Measurements from ENCODE around the gene TEDDM1. TPM values are rescaled to one million over a fixed set of nuclear protein-coding genes. Genes with fewer than 3 reads are reported as not detected.

Gene TEDDM1
- total RNA-seq, 1 donor from 2014 or later, result not detected

DNA sequence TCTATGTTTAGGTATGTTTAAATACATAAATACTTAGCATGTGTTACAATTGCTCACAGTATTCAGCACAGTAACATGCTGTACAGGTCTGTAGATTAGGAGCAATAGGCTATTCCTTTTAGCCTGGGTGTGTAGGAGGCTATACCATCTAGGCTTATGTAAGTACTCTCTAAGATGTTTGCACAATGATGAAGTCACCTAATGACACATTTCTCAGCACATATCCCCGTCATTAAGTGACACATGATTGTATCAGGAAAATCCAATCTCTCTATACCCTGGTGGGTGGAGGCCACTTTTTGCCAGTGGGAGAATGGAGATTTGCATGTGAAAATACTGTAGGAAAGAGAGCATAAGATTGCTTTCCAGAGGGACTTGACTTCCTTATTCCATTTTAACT is 5.5 kb upstream of the TEDDM1 start:
- Histone ChIP-seq H3K36me3 (no peaks in the 10 kb centered on the region), H3K4me1 (no peaks in the 10 kb centered on the region), H3K27ac (no peak overlapping the region), H3K9me3 (no peaks in the 10 kb centered on the region), H3K4me3 (no peak overlapping the region), H3K27me3 (ENCODE audit: low read depth) (no peaks in the 10 kb centered on the region)
- TF ChIP-seq, protein P1, sequence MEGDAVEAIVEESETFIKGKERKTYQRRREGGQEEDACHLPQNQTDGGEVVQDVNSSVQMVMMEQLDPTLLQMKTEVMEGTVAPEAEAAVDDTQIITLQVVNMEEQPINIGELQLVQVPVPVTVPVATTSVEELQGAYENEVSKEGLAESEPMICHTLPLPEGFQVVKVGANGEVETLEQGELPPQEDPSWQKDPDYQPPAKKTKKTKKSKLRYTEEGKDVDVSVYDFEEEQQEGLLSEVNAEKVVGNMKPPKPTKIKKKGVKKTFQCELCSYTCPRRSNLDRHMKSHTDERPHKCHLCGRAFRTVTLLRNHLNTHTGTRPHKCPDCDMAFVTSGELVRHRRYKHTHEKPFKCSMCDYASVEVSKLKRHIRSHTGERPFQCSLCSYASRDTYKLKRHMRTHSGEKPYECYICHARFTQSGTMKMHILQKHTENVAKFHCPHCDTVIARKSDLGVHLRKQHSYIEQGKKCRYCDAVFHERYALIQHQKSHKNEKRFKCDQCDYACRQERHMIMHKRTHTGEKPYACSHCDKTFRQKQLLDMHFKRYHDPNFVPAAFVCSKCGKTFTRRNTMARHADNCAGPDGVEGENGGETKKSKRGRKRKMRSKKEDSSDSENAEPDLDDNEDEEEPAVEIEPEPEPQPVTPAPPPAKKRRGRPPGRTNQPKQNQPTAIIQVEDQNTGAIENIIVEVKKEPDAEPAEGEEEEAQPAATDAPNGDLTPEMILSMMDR (IDR thresholded peaks at IDR 0.05), result no peak
- intact Hi-C loops (cut with DNase I), result no loop called here
- ATAC-seq, result no peak
- DNase-seq, result no peak

DNA sequence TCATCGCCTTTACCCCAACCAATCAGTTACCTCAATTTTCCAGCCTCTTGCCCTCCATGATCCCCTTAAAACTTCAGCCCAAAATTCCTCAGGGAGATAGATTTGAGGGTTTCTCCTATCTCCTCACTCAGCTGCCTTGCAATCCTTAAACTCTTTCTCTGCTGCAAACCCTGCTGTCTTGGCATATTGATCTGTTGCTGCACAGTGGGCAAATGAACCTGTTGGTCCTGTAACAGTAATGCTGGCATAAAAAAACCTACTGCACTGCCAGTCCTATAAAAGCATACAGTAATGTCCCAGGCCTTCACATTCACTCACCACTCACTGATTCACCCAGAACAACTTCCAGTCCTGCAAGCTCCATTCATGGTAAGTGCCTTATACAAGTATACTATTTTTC is 5.1 kb upstream of the TEDDM1 start:
- H3K27ac ChIP-seq, result no peak overlapping the region
- H3K4me1 ChIP-seq, result no peaks in the 10 kb centered on the region
- intact Hi-C loops (cut with DNase I), result no loop called here
- no peak overlapping the region for H3K4me3 ChIP-seq
- no peaks in the 10 kb centered on the region for H3K36me3 ChIP-seq
- no peak for ATAC-seq
- TF ChIP-seq, protein P1 (IDR thresholded peaks at IDR 0.05), result no peak
- H3K27me3 ChIP-seq (ENCODE audit: low read depth), result no peaks in the 10 kb centered on the region
- no peaks in the 10 kb centered on the region for H3K9me3 ChIP-seq
- DNase-seq, result no peak

DNA sequence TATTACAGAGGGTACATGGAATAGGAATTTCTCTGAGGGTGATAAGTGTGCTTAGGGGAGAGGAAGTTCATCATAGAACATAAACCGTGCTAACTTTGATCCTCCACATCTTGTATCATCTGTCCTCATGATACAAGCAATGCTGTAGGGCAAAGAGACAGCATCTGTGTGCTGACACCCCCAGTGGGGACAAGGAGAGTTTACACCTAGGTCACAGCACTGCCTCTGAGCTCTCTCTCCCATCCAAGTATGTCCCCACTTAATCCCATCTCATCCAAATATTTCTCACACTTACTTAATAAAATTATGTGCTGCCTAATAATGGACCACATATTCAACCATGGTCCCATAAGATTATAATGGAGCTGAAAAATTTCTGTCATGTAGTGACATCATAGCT is 4.3 kb upstream of the TEDDM1 start:
- no peak for ATAC-seq
- intact Hi-C loops (cut with DNase I), result no loop called here

DNA sequence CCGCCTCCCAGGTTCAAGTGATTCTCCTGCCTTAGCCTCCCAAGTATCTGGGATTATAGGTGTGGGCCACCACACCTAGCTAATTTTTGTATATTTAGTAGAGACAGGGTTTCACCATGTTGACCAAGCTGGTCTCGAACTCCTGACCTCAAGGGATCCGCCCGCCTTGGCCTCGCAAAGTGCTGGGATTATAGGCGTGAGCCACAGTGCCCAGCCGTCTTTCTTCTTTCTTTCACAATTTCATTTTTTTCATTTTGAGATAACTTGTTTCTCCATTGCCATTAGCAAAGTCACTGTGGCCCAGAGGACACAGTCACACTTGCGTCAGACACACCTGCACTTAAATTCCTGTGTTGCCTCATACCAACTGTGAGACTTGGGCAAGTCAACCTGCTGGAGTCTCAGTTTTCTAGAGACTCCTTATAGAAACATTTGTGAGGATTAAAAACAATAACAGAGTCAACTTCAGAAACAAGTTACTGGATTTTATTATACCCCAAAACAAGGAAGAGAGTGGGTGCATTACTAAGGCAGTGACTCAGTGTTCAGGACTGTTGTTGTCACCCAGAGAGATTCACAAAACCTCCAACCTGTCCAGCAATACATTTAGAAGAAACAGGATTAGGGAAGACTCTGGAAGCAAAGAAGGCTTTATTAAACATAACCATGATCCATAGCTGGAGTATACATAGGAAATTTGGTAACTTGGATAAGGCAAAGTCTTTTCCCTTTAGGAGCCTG is 2.6 kb downstream of the TEDDM1 start:
- intact Hi-C loops (cut with DNase I), result loop anchor here (5.0 to 10.0 kb wide), 2 partner anchors 256 to 313 kb away; no protein-coding TSS in a partner anchor
- peak; percentile 55 for DNase-seq
- Histone ChIP-seq H3K27ac (peak overlapping the region; percentile 44), H3K4me3 (no peak overlapping the region), H3K36me3 (no peaks in the 10 kb centered on the region), H3K9me3 (no peaks in the 10 kb centered on the region), H3K4me1 (peaks cover 22% of the 10 kb centered on the region), H3K27me3 (ENCODE audit: low read depth) (no peaks in the 10 kb centered on the region)
- ATAC-seq, result peak; percentile 59 to 81
- TF ChIP-seq, protein P1 (IDR thresholded peaks at IDR 0.05), result no peak

More for the DNA sequence above, 4.3 kb upstream of the TEDDM1 start:
- TF ChIP-seq, protein P1 (IDR thresholded peaks at IDR 0.05), result no peak
- no peak overlapping the region for H3K4me3 ChIP-seq
- H3K27ac ChIP-seq, result no peak overlapping the region
- H3K4me1 ChIP-seq, result no peaks in the 10 kb centered on the region
- H3K27me3 ChIP-seq (ENCODE audit: low read depth), result no peaks in the 10 kb centered on the region
- H3K36me3 ChIP-seq, result no peaks in the 10 kb centered on the region
- no peaks in the 10 kb centered on the region for H3K9me3 ChIP-seq
- no peak for DNase-seq

DNA sequence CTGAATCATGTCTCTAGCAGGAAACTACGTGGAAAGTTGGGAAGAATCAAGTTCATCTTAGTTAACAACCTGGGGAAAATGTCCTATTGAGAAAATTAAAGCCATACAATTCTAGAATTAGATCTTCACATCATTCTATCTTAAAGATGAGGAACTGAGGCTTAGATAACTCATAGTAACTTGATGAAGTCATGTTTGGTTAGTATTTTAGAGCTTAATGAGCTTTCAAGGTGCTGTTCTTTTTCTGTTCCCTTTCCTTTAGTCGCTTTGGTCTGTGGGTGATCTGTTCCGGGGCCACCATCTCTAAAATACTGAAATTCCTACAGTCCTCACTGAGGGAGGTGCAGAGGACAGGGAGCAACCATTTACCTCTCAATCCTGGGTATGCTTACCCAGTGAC is 4.6 kb downstream of the TEDDM1 start:
- Histone ChIP-seq H3K36me3 (no peaks in the 10 kb centered on the region), H3K27ac (no peak overlapping the region), H3K4me1 (peaks cover 29% of the 10 kb centered on the region), H3K27me3 (ENCODE audit: low read depth) (no peaks in the 10 kb centered on the region), H3K9me3 (no peaks in the 10 kb centered on the region), H3K4me3 (no peak overlapping the region)
- TF ChIP-seq, protein P1 (IDR thresholded peaks at IDR 0.05), result no peak
- no peak for ATAC-seq
- intact Hi-C loops (cut with DNase I), result loop anchor here (5.0 to 10.0 kb wide), 2 partner anchors 254 to 311 kb away; no protein-coding TSS in a partner anchor
- no peak for DNase-seq
